ENCODE results near the gene LRRC46.

- no peak for TF ChIP-seq CTCF (IDR thresholded peaks at IDR 0.05 in 2 of 3, conservative IDR thresholded peaks at IDR 0.05 in 1 of 3; ENCODE audit: control insufficient read depth in 2 of 3, extremely low read depth in 1 of 3, insufficient read depth in 1 of 3, low read depth in 3 of 3, low read length in 3 of 3)
- TF ChIP-seq TCF7 (IDR thresholded peaks at IDR 0.05; ENCODE audit: borderline replicate concordance), result no peak
- TF ChIP-seq SMAD1 (IDR thresholded peaks at IDR 0.05; ENCODE audit: low read depth, partially characterized antibody), result no peak
- TF ChIP-seq, protein P1, sequence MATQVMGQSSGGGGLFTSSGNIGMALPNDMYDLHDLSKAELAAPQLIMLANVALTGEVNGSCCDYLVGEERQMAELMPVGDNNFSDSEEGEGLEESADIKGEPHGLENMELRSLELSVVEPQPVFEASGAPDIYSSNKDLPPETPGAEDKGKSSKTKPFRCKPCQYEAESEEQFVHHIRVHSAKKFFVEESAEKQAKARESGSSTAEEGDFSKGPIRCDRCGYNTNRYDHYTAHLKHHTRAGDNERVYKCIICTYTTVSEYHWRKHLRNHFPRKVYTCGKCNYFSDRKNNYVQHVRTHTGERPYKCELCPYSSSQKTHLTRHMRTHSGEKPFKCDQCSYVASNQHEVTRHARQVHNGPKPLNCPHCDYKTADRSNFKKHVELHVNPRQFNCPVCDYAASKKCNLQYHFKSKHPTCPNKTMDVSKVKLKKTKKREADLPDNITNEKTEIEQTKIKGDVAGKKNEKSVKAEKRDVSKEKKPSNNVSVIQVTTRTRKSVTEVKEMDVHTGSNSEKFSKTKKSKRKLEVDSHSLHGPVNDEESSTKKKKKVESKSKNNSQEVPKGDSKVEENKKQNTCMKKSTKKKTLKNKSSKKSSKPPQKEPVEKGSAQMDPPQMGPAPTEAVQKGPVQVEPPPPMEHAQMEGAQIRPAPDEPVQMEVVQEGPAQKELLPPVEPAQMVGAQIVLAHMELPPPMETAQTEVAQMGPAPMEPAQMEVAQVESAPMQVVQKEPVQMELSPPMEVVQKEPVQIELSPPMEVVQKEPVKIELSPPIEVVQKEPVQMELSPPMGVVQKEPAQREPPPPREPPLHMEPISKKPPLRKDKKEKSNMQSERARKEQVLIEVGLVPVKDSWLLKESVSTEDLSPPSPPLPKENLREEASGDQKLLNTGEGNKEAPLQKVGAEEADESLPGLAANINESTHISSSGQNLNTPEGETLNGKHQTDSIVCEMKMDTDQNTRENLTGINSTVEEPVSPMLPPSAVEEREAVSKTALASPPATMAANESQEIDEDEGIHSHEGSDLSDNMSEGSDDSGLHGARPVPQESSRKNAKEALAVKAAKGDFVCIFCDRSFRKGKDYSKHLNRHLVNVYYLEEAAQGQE (IDR thresholded peaks at IDR 0.05; ENCODE audit: low read depth, low read length), result no peak
- no peak for TF ChIP-seq HDGF (IDR thresholded peaks at IDR 0.05)
- no peak for TF ChIP-seq PBX3 (IDR thresholded peaks at IDR 0.05; ENCODE audit: insufficient replicate concordance, low read depth, low read length)
- TF ChIP-seq YY1 (IDR thresholded peaks at IDR 0.05; ENCODE audit: low read depth, low read length), result no peak
- TF ChIP-seq CBFB (IDR thresholded peaks at IDR 0.05; ENCODE audit: low read depth), result no peak
Measured at GRCh38 chr17:47807421-47807820, 24.0 kb upstream of the LRRC46 start.
